Stimulated activated CD8-positive, alpha-beta memory T cell treated with anti-CD3 and anti-CD28 coated beads, Interleukin-7, amount 100 ng/mL, for 4 hours (primary cell): ENCODE results near the gene FGFRL1.
"Not testable (repeated sequence)": the region's sequence is repeated elsewhere in the genome, so short reads cannot be mapped to it uniquely, and the experiment has no call there.

Source experiments
- DNase-seq, 2 donors: peaks; one replicate each; pipeline ENCODE4 v3.0.0-alpha.2; 2020; ENCODE audit warnings: low read depth in 2 of 2

The FGFRL1 gene

GRCh38 chr4:1051472-1051871 is 40.0 kb downstream of the FGFRL1 start:
- DNase-seq = no peak

- DNase-seq = no peak
Observed at GRCh38 chr4:1052231-1052671, 40.8 kb downstream of the FGFRL1 start.

GRCh38 chr4:1053080-1053661 is 41.7 kb downstream of the FGFRL1 start:
- no peak for DNase-seq

GRCh38 chr4:1053891-1054290 is 42.5 kb downstream of the FGFRL1 start:
- DNase-seq = not testable (repeated sequence)

- DNase-seq = not testable (repeated sequence)
Observed at GRCh38 chr4:1054696-1055242, 43.3 kb downstream of the FGFRL1 start.

- DNase-seq = not testable (repeated sequence)
Observed at GRCh38 chr4:1055243-1055701, 43.8 kb downstream of the FGFRL1 start.

GRCh38 chr4:1055721-1056590 is 44.5 kb downstream of the FGFRL1 start:
- peak; percentile 75 to 80 for DNase-seq

GRCh38 chr4:1056671-1057402 is 45.4 kb downstream of the FGFRL1 start:
- DNase-seq = no peak

- no peak for DNase-seq
Observed at GRCh38 chr4:1057403-1057745, 45.9 kb downstream of the FGFRL1 start.

GRCh38 chr4:1058198-1058996 is 47.0 kb downstream of the FGFRL1 start:
- no peak for DNase-seq

- DNase-seq = no peak
Observed at GRCh38 chr4:1058997-1059665, 47.7 kb downstream of the FGFRL1 start.

- no peak for DNase-seq
Observed at GRCh38 chr4:1060121-1060520, 48.7 kb downstream of the FGFRL1 start.

- no peak for DNase-seq
Observed at GRCh38 chr4:1060621-1061020, 49.2 kb downstream of the FGFRL1 start.

- DNase-seq = no peak
Observed at GRCh38 chr4:1061056-1061700, 49.8 kb downstream of the FGFRL1 start.

- DNase-seq = no peak
Observed at GRCh38 chr4:1061760-1062159, 50.3 kb downstream of the FGFRL1 start.

- DNase-seq = no peak
Observed at GRCh38 chr4:1062419-1062818, 51.0 kb downstream of the FGFRL1 start.

GRCh38 chr4:1065732-1066131 is 54.3 kb downstream of the FGFRL1 start:
- no peak for DNase-seq

GRCh38 chr4:1069394-1069793 is 58.0 kb downstream of the FGFRL1 start:
- no peak for DNase-seq

- peak in 1 of 2 donors; percentile 20 for DNase-seq
Observed at GRCh38 chr4:1072830-1073446, 61.5 kb downstream of the FGFRL1 start.

- no peak for DNase-seq
Observed at GRCh38 chr4:1074077-1074476, 62.7 kb downstream of the FGFRL1 start.
